G401 (cell line): Measurements from ENCODE around the gene MTOR. TPM values are rescaled to one million over a fixed set of nuclear protein-coding genes. Genes with fewer than 3 reads are reported as not detected.

Experiments
- DNase-seq: peaks from one replicate; pipeline ENCODE4 v3.0.0-alpha.2; 2015; ENCODE audit warnings: low spot score
- in situ Hi-C: cut with HindIII; loops from 2 replicates; pipeline ENCODE4 v1.10.0; 2016; ENCODE audit warnings: low sequenced_read_pairs, mixed read lengths
- total RNA-seq: library from RNA; depleted of rRNA; stranded (reverse); fragments of >200 nt; shearing (Covaris generic); gene quantifications from 2 replicates; pipeline ENCODE4 v1.2.3, GENCODE V29; 2014; rRNA removed

Gene MTOR
- total RNA-seq, 1 experiment from 2014 or later = 26.7 TPM

GRCh38 chr1:11058595-11059154 lies 203.7 kb downstream of the MTOR start:
- no peak for DNase-seq
- in situ Hi-C loops = no loop called here

- no peak for DNase-seq
These were observed 204.3 kb downstream of the MTOR start for GRCh38 chr1:11058026-11058425.

GRCh38 chr1:11057477-11057876 lies 204.9 kb downstream of the MTOR start:
- DNase-seq = no peak
- in situ Hi-C loops = no loop called here

More at GRCh38 chr1:11058026-11058425, 204.3 kb downstream of the MTOR start:
- in situ Hi-C loops = no loop called here

Other genes starting within 250 kb of the MTOR start
- 31.6 and 70.3 TPM in 2 replicates for gene TARDBP, start 249.9 kb downstream of the MTOR start, total RNA-seq
- not detected in 2 replicates for gene MASP2, start 215.3 kb downstream of the MTOR start, total RNA-seq
- gene SRM, start 202.5 kb downstream of the MTOR start, total RNA-seq = 12.1 and 24.3 TPM in 2 replicates
- 42.5 and 61.7 TPM in 2 replicates for gene EXOSC10, start 162.7 kb downstream of the MTOR start, total RNA-seq
- gene ANGPTL7, start 73.2 kb downstream of the MTOR start, total RNA-seq = not detected in 2 replicates
- gene UBIAD1, start 10.6 kb upstream of the MTOR start, total RNA-seq = 10.8 and 16.2 TPM in 2 replicates
- not detected in 2 replicates for gene DISP3, start 216.6 kb upstream of the MTOR start, total RNA-seq